GM21360 (cell line): ENCODE results near the gene HECA.
"Not testable (repeated sequence)": the region's sequence is repeated elsewhere in the genome, so short reads cannot be mapped to it uniquely, and the experiment has no call there.

Experiments
- ATAC-seq: cut with Tn5 transposase; IDR thresholded peaks from one replicate; pipeline ENCODE4 v1.9.1; 2021; ENCODE audit warnings: mild to moderate bottlenecking, moderate library complexity; ENCODE audit not compliant: unreplicated experiment

Gene HECA

DNA sequence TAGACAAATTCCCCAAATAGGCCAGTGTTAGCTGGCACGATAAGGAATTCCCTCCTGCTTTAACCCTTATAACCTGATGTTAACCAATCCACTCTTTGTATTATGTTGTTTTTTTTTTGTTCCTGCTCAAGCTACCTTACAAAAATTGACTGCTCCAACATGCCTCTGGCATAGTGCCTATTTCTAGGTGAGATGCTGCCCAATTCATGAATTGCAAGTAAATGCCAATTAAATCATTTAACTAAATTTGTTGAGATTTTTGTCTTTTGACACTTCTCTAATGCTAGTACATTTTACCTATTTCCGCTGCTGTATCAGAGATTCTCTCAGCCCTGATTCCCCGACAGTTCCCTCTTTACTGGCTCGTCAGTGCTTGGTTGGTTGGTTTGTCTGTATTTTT, 66.5 kb downstream of the HECA start:
- no peak for ATAC-seq

DNA sequence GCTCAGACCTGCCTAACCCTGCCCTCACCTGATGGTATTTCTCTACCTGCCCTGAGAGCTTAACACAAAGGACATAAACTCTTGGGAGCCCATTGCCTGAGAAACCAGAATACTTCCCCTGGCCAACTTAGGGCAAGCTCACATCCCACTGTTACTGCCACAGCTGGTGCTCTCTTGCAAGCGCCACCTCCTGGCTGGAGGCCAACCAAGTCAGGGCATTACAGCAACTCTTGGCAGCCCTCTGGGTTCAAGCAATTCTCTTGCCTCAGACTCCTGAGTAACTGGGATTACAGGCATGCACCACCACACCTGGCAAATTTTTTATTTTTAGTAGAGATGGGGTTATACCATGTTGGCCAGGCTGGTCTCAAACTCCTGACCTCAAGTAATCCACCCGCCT, 70.1 kb downstream of the HECA start:
- no peak for ATAC-seq

DNA sequence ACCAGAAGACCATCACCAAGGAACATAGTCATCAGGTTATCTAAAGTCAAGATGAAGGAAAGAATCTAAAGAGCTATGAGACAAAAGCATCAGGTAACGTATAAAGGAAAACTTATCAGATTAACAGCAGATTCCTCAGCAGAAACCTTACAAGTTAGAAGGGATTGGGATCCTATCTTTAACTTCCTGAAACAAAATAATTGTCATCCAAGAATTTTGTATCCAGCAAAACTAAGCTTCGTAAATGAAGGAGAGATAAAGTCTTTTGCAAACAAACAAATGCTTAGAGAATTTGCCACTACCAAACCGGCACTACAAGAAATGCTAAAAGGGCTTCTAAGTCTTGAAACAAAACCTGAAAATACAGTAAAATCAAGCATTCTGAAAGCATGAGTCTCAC, 71.0 kb downstream of the HECA start:
- ATAC-seq = no peak

DNA sequence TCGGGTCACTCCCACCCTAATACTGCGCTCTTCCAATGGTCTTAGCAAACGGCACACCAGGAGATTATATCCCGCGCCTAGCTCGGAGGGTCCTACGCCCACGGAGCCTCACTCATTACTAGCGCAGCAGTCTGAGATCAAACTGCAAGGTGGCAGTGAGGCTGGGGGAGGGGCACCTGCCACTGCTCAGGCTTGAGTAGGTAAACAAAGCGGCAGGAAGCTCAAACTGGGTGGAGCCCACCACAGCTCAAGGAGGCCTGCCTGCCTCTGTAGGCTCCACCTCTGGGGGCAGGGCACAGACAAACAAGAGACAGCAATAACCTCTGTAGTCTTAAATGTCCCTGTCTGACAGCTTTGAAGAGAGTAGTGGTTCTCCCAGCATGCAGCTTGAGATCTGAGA, 75.9 kb downstream of the HECA start:
- ATAC-seq = not testable (repeated sequence)

DNA sequence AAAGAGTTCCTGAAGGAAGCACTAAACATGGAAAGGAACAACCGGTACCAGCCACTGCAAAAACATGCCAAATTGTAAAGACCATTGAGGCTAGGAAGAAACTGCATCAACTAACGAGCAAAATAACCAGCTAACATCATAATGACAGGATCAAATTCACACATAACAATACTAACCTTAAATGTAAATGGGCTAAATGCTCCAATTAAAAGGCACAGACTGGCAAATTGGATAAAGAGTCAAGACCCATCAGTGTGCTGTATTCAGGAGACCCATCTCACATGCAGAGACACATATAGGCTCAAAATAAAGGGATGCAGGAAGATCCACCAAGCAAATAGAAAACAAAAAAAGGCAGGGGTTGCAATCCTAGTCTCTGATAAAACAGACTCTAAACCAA, 77.6 kb downstream of the HECA start:
- not testable (repeated sequence) for ATAC-seq

DNA sequence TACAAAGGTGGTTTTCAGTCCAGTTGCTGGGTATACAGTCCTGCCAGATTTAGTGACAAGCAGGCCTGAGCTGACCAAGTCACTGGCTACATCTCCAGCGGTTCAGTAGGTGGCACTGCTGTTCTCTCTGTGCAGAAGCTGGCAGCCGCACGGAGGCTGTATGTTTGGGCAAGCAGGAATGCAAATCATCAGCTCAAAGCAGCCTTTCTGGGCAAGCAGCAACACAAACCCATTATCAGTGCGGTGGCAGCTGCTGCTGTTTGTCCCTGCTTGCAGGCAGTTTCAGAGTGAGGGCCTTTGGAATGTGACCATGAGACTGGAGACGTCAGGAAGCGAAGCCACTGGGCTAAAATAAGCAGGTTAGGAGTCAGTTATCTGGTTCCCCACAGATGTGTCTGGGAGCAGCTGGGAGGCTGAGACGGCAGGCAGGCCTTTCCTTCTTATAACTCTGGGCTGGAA, 84.4 kb downstream of the HECA start:
- ATAC-seq = peak; percentile 100

DNA sequence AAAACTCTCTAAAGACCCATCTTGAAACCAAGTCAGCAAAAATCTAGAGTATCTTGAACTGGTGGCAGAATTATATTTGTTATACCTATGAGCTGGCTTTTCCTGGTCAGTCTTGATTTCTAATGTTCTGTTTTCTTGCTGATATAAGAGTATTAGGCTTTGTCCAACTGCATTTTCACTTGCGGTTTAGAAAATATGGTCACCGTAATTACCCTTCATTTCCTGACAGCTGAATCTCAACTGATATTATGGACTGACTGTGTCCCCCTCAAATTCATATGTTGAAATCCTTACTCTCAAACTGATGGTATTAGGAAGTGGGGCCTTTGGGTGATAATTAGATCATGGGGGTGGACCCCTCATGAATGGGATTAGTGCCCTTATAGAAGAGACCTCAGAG, 84.9 kb downstream of the HECA start:
- no peak for ATAC-seq

DNA sequence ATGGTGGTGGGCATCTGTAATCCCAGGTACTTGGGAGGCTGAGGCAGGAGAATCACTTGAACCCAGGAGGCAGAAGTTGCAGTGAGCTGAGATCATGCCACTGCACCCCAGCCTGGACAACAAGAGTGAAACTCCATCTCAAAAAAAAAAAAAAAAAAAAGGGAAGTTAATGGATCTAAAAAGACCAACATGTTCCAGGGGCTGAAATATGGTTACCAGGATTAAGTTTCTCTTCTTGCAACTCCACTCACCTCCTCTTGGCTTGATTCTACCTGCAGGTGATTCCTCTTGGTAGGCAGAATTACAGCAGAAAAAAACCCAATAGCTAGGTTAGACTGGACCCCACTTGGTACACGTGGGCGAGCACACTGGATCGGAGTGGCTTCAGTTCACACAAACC, 93.5 kb downstream of the HECA start:
- not testable (repeated sequence) for ATAC-seq
